ENCODE data around the gene B3GNT7.

DNA sequence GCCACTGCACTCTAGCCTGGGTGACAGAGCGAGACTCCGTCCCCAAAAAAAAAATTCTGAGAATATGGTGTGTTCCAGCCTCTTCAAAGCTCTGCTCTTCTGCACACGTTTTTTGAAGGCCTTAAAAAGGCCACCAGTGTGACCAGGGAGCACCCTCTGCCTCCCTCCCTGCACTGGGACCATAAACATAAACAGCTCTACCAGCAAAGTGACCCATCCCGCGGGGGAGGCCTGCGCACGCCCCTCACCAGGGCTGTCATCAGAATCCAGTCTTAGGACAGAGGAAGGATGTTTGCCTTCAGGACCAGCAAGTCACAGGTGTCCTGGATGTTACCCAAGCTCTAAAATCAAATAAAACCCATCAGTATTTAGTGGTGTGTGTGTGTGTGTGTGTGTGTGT, 23.2 kb upstream of the B3GNT7 start:
- no peak for TF ChIP-seq REST (IDR thresholded peaks at IDR 0.05; ENCODE audit: borderline replicate concordance)
- no peak for TF ChIP-seq MXI1 (conservative IDR thresholded peaks at IDR 0.05; ENCODE audit: poor library complexity, severe bottlenecking)
- no peak for TF ChIP-seq CTCF (IDR thresholded peaks at IDR 0.05; ENCODE audit: poor library complexity, severe bottlenecking)
- no peak for TF ChIP-seq SMC3 (conservative IDR thresholded peaks at IDR 0.05; ENCODE audit: poor library complexity)
